ENCODE results near the gene CLSTN2.

The CLSTN2 gene

GRCh38 chr3:139940622-139941021, 5.6 kb downstream of the CLSTN2 start:
- no peaks in the 10 kb centered on the region for H3K9me3 ChIP-seq (ENCODE audit: control insufficient read depth, low read length)

GRCh38 chr3:139941580-139941979, 6.6 kb downstream of the CLSTN2 start:
- no peaks in the 10 kb centered on the region for H3K9me3 ChIP-seq (ENCODE audit: control insufficient read depth, low read length)
- no peaks in the 10 kb centered on the region for H3K4me1 ChIP-seq (ENCODE audit: control insufficient read depth, insufficient read depth, low read length, poor library complexity, severe bottlenecking)
- no peaks in the 10 kb centered on the region for H3K27me3 ChIP-seq (replicated peaks; ENCODE audit: control insufficient read depth, insufficient read depth, low read length, poor library complexity, severe bottlenecking)
- no peak overlapping the region for H3K27ac ChIP-seq (ENCODE audit: insufficient read depth, low read length, poor library complexity, severe bottlenecking)
- H3K36me3 ChIP-seq (ENCODE audit: control insufficient read depth, insufficient read depth, low read length), result no peaks in the 10 kb centered on the region
- H3K4me3 ChIP-seq (ENCODE audit: insufficient read depth, low read depth, low read length, poor library complexity, severe bottlenecking), result no peak overlapping the region
- DNase-seq, result no peak

More at GRCh38 chr3:139940622-139941021, 5.6 kb downstream of the CLSTN2 start:
- Histone ChIP-seq H3K27ac (ENCODE audit: insufficient read depth, low read length, poor library complexity, severe bottlenecking) (no peak overlapping the region), H3K4me3 (ENCODE audit: insufficient read depth, low read depth, low read length, poor library complexity, severe bottlenecking) (no peak overlapping the region), H3K36me3 (ENCODE audit: control insufficient read depth, insufficient read depth, low read length) (no peaks in the 10 kb centered on the region), H3K4me1 (ENCODE audit: control insufficient read depth, insufficient read depth, low read length, poor library complexity, severe bottlenecking) (no peaks in the 10 kb centered on the region), H3K27me3 (replicated peaks; ENCODE audit: control insufficient read depth, insufficient read depth, low read length, poor library complexity, severe bottlenecking) (peaks cover 4% of the 10 kb centered on the region)
- no peak for DNase-seq

- no peak for DNase-seq
- Histone ChIP-seq H3K4me1 (ENCODE audit: control insufficient read depth, insufficient read depth, low read length, poor library complexity, severe bottlenecking) (no peaks in the 10 kb centered on the region), H3K9me3 (ENCODE audit: control insufficient read depth, low read length) (no peaks in the 10 kb centered on the region), H3K36me3 (ENCODE audit: control insufficient read depth, insufficient read depth, low read length) (no peaks in the 10 kb centered on the region), H3K27me3 (replicated peaks; ENCODE audit: control insufficient read depth, insufficient read depth, low read length, poor library complexity, severe bottlenecking) (no peaks in the 10 kb centered on the region), H3K4me3 (ENCODE audit: insufficient read depth, low read depth, low read length, poor library complexity, severe bottlenecking) (no peak overlapping the region), H3K27ac (ENCODE audit: insufficient read depth, low read length, poor library complexity, severe bottlenecking) (no peak overlapping the region)
Measured at GRCh38 chr3:139944256-139944910, 9.4 kb downstream of the CLSTN2 start.

GRCh38 chr3:139945386-139945785, 10.4 kb downstream of the CLSTN2 start:
- no peaks in the 10 kb centered on the region for H3K36me3 ChIP-seq (ENCODE audit: control insufficient read depth, insufficient read depth, low read length)
- H3K27ac ChIP-seq (ENCODE audit: insufficient read depth, low read length, poor library complexity, severe bottlenecking), result no peak overlapping the region
- DNase-seq, result no peak
- H3K9me3 ChIP-seq (ENCODE audit: control insufficient read depth, low read length), result no peaks in the 10 kb centered on the region
- H3K4me3 ChIP-seq (ENCODE audit: insufficient read depth, low read depth, low read length, poor library complexity, severe bottlenecking), result no peak overlapping the region
- no peaks in the 10 kb centered on the region for H3K27me3 ChIP-seq (replicated peaks; ENCODE audit: control insufficient read depth, insufficient read depth, low read length, poor library complexity, severe bottlenecking)
- no peaks in the 10 kb centered on the region for H3K4me1 ChIP-seq (ENCODE audit: control insufficient read depth, insufficient read depth, low read length, poor library complexity, severe bottlenecking)

GRCh38 chr3:139945942-139946341, 11.0 kb downstream of the CLSTN2 start:
- Histone ChIP-seq H3K4me3 (ENCODE audit: insufficient read depth, low read depth, low read length, poor library complexity, severe bottlenecking) (no peak overlapping the region), H3K27me3 (replicated peaks; ENCODE audit: control insufficient read depth, insufficient read depth, low read length, poor library complexity, severe bottlenecking) (no peaks in the 10 kb centered on the region), H3K9me3 (ENCODE audit: control insufficient read depth, low read length) (no peaks in the 10 kb centered on the region), H3K27ac (ENCODE audit: insufficient read depth, low read length, poor library complexity, severe bottlenecking) (no peak overlapping the region), H3K36me3 (ENCODE audit: control insufficient read depth, insufficient read depth, low read length) (no peaks in the 10 kb centered on the region), H3K4me1 (ENCODE audit: control insufficient read depth, insufficient read depth, low read length, poor library complexity, severe bottlenecking) (no peaks in the 10 kb centered on the region)
- DNase-seq, result no peak

- no peaks in the 10 kb centered on the region for H3K36me3 ChIP-seq (ENCODE audit: control insufficient read depth, insufficient read depth, low read length)
- no peaks in the 10 kb centered on the region for H3K4me1 ChIP-seq (ENCODE audit: control insufficient read depth, insufficient read depth, low read length, poor library complexity, severe bottlenecking)
- no peak overlapping the region for H3K27ac ChIP-seq (ENCODE audit: insufficient read depth, low read length, poor library complexity, severe bottlenecking)
- no peak for DNase-seq
- H3K9me3 ChIP-seq (ENCODE audit: control insufficient read depth, low read length), result no peaks in the 10 kb centered on the region
- H3K4me3 ChIP-seq (ENCODE audit: insufficient read depth, low read depth, low read length, poor library complexity, severe bottlenecking), result no peak overlapping the region
- no peaks in the 10 kb centered on the region for H3K27me3 ChIP-seq (replicated peaks; ENCODE audit: control insufficient read depth, insufficient read depth, low read length, poor library complexity, severe bottlenecking)
Measured at GRCh38 chr3:139948467-139948866, 13.5 kb downstream of the CLSTN2 start.

GRCh38 chr3:139948898-139949297, 13.9 kb downstream of the CLSTN2 start:
- H3K4me1 ChIP-seq (ENCODE audit: control insufficient read depth, insufficient read depth, low read length, poor library complexity, severe bottlenecking), result no peaks in the 10 kb centered on the region
- no peaks in the 10 kb centered on the region for H3K36me3 ChIP-seq (ENCODE audit: control insufficient read depth, insufficient read depth, low read length)
- DNase-seq, result no peak
- no peak overlapping the region for H3K4me3 ChIP-seq (ENCODE audit: insufficient read depth, low read depth, low read length, poor library complexity, severe bottlenecking)
- H3K27me3 ChIP-seq (replicated peaks; ENCODE audit: control insufficient read depth, insufficient read depth, low read length, poor library complexity, severe bottlenecking), result no peaks in the 10 kb centered on the region
- no peak overlapping the region for H3K27ac ChIP-seq (ENCODE audit: insufficient read depth, low read length, poor library complexity, severe bottlenecking)
- H3K9me3 ChIP-seq (ENCODE audit: control insufficient read depth, low read length), result no peaks in the 10 kb centered on the region

- DNase-seq, result no peak
- H3K36me3 ChIP-seq (ENCODE audit: control insufficient read depth, insufficient read depth, low read length), result no peaks in the 10 kb centered on the region
- no peaks in the 10 kb centered on the region for H3K9me3 ChIP-seq (ENCODE audit: control insufficient read depth, low read length)
- H3K4me3 ChIP-seq (ENCODE audit: insufficient read depth, low read depth, low read length, poor library complexity, severe bottlenecking), result no peak overlapping the region
- no peaks in the 10 kb centered on the region for H3K4me1 ChIP-seq (ENCODE audit: control insufficient read depth, insufficient read depth, low read length, poor library complexity, severe bottlenecking)
- no peak overlapping the region for H3K27ac ChIP-seq (ENCODE audit: insufficient read depth, low read length, poor library complexity, severe bottlenecking)
- no peaks in the 10 kb centered on the region for H3K27me3 ChIP-seq (replicated peaks; ENCODE audit: control insufficient read depth, insufficient read depth, low read length, poor library complexity, severe bottlenecking)
Measured at GRCh38 chr3:139953131-139953910, 18.3 kb downstream of the CLSTN2 start.

GRCh38 chr3:139954146-139954860, 19.3 kb downstream of the CLSTN2 start:
- DNase-seq, result no peak
- Histone ChIP-seq H3K4me3 (ENCODE audit: insufficient read depth, low read depth, low read length, poor library complexity, severe bottlenecking) (no peak overlapping the region), H3K27me3 (replicated peaks; ENCODE audit: control insufficient read depth, insufficient read depth, low read length, poor library complexity, severe bottlenecking) (no peaks in the 10 kb centered on the region), H3K27ac (ENCODE audit: insufficient read depth, low read length, poor library complexity, severe bottlenecking) (no peak overlapping the region), H3K4me1 (ENCODE audit: control insufficient read depth, insufficient read depth, low read length, poor library complexity, severe bottlenecking) (no peaks in the 10 kb centered on the region), H3K9me3 (ENCODE audit: control insufficient read depth, low read length) (no peaks in the 10 kb centered on the region), H3K36me3 (ENCODE audit: control insufficient read depth, insufficient read depth, low read length) (no peaks in the 10 kb centered on the region)

- no peak overlapping the region for H3K4me3 ChIP-seq (ENCODE audit: insufficient read depth, low read depth, low read length, poor library complexity, severe bottlenecking)
- H3K4me1 ChIP-seq (ENCODE audit: control insufficient read depth, insufficient read depth, low read length, poor library complexity, severe bottlenecking), result no peaks in the 10 kb centered on the region
- H3K9me3 ChIP-seq (ENCODE audit: control insufficient read depth, low read length), result no peaks in the 10 kb centered on the region
- no peak for DNase-seq
- no peaks in the 10 kb centered on the region for H3K27me3 ChIP-seq (replicated peaks; ENCODE audit: control insufficient read depth, insufficient read depth, low read length, poor library complexity, severe bottlenecking)
- H3K36me3 ChIP-seq (ENCODE audit: control insufficient read depth, insufficient read depth, low read length), result no peaks in the 10 kb centered on the region
- no peak overlapping the region for H3K27ac ChIP-seq (ENCODE audit: insufficient read depth, low read length, poor library complexity, severe bottlenecking)
Measured at GRCh38 chr3:139957844-139958243, 22.9 kb downstream of the CLSTN2 start.
